ENCODE data around the gene NOVA2.

The NOVA2 gene

DNA sequence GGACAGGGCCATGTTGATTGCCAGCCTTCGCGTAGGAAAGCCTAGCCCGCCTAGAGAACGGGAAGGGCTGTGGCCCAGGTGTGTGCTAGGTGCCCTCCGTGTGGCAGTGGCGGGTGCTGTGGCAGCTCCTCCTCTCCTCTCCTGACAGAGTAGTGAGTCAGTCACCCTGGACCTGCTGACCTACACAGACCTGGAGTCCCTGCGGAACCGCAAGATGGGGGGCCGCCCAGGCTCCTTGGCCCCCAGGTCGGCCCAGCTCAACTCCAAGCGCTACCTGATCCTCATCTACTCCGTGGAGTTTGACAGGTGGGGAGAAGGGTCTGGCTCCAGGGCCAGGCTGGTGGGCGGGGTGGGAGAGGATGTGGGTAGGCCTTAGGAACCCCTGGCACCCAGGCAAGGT is 32.7 kb upstream of the NOVA2 start:
- no peak for ATAC-seq
- TF ChIP-seq OSR1 (CRISPR knock-in tag; IDR thresholded peaks at IDR 0.05) (no peak), ISL1 (CRISPR knock-in tag; IDR thresholded peaks at IDR 0.05) (no peak), ZC3H10 (CRISPR knock-in tag; IDR thresholded peaks at IDR 0.05) (no peak), POU6F1 (CRISPR knock-in tag; IDR thresholded peaks at IDR 0.05; ENCODE audit: borderline replicate concordance, low read depth) (no peak), SNAI2 (CRISPR knock-in tag; IDR thresholded peaks at IDR 0.05) (no peak), ZNF70 (CRISPR knock-in tag; IDR thresholded peaks at IDR 0.05) (no peak), BACH2 (CRISPR knock-in tag; IDR thresholded peaks at IDR 0.05; ENCODE audit: borderline replicate concordance) (no peak), TOX (CRISPR knock-in tag; IDR thresholded peaks at IDR 0.05; ENCODE audit: borderline replicate concordance) (no peak), ESRRG (CRISPR knock-in tag; IDR thresholded peaks at IDR 0.05) (no peak), ARNTL (CRISPR knock-in tag; IDR thresholded peaks at IDR 0.05; ENCODE audit: borderline replicate concordance, low read depth) (no peak)
- TF ChIP-seq, protein P1, sequence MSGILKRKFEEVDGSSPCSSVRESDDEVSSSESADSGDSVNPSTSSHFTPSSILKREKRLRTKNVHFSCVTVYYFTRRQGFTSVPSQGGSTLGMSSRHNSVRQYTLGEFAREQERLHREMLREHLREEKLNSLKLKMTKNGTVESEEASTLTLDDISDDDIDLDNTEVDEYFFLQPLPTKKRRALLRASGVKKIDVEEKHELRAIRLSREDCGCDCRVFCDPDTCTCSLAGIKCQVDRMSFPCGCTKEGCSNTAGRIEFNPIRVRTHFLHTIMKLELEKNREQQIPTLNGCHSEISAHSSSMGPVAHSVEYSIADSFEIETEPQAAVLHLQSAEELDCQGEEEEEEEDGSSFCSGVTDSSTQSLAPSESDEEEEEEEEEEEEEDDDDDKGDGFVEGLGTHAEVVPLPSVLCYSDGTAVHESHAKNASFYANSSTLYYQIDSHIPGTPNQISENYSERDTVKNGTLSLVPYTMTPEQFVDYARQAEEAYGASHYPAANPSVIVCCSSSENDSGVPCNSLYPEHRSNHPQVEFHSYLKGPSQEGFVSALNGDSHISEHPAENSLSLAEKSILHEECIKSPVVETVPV (CRISPR knock-in tag; IDR thresholded peaks at IDR 0.05) = no peak

- ATAC-seq = no peak
- TF ChIP-seq ISL1 (CRISPR knock-in tag; IDR thresholded peaks at IDR 0.05) (no peak), ZC3H10 (CRISPR knock-in tag; IDR thresholded peaks at IDR 0.05) (no peak), CSDC2 (CRISPR knock-in tag; IDR thresholded peaks at IDR 0.05) (no peak), ESRRG (CRISPR knock-in tag; IDR thresholded peaks at IDR 0.05) (no peak), ARNTL (CRISPR knock-in tag; IDR thresholded peaks at IDR 0.05; ENCODE audit: borderline replicate concordance, low read depth) (no peak), ZNF565 (CRISPR knock-in tag; conservative IDR thresholded peaks at IDR 0.05; ENCODE audit: low read depth) (no peak)
- TF ChIP-seq, protein P1 (CRISPR knock-in tag; IDR thresholded peaks at IDR 0.05) = no peak
These were observed 29.1 kb upstream of the NOVA2 start for GRCh38 chr19:46002678-46003275.

- ATAC-seq = peak; percentile 87
- TF ChIP-seq ZC3H10 (CRISPR knock-in tag; IDR thresholded peaks at IDR 0.05) (no peak), TCF4 (CRISPR knock-in tag; IDR thresholded peaks at IDR 0.05; ENCODE audit: borderline replicate concordance) (no peak), CSDC2 (CRISPR knock-in tag; IDR thresholded peaks at IDR 0.05) (no peak), ZFP30 (CRISPR knock-in tag; IDR thresholded peaks at IDR 0.05) (no peak), GLIS3 (CRISPR knock-in tag; IDR thresholded peaks at IDR 0.05) (no peak), ZNF70 (CRISPR knock-in tag; IDR thresholded peaks at IDR 0.05) (no peak)
- TF ChIP-seq, protein P2, sequence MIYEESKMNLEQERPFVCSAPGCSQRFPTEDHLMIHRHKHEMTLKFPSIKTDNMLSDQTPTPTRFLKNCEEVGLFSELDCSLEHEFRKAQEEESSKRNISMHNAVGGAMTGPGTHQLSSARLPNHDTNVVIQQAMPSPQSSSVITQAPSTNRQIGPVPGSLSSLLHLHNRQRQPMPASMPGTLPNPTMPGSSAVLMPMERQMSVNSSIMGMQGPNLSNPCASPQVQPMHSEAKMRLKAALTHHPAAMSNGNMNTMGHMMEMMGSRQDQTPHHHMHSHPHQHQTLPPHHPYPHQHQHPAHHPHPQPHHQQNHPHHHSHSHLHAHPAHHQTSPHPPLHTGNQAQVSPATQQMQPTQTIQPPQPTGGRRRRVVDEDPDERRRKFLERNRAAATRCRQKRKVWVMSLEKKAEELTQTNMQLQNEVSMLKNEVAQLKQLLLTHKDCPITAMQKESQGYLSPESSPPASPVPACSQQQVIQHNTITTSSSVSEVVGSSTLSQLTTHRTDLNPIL (CRISPR knock-in tag; IDR thresholded peaks at IDR 0.05; ENCODE audit: low read depth) = no peak
These were observed 27.0 kb upstream of the NOVA2 start for GRCh38 chr19:46000491-46001246.

DNA sequence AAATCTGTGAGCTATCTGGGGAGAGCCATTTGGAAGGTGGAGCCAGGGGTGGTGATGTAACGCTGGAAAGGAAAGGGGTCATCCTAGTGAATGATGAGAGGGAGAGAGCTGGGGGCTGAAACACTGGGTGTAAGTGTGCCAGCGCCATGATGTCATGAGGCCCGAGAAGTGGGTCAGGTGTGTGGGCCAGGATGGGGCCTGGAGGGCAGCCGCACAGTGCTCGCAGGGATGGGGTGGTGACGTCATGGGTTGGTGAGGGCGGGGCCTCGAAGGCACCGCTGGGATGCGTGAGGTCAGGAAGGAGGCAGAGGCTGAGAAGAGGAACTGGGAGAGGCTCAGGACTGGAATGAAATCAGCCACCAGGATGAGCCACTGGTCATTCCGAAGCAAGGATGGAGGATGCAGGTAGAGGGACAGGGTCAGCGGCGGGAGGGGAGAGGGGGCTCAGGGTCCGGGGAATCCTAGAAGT is 26.0 kb upstream of the NOVA2 start:
- ATAC-seq = peak; percentile 18; the same call in 2 of the 3 replicates
- TF ChIP-seq PATZ1 (CRISPR knock-in tag; IDR thresholded peaks at IDR 0.05; ENCODE audit: borderline replicate concordance) = no peak
- no peak for TF ChIP-seq TOX (CRISPR knock-in tag; IDR thresholded peaks at IDR 0.05; ENCODE audit: borderline replicate concordance)
- TF ChIP-seq, protein P2 (CRISPR knock-in tag; IDR thresholded peaks at IDR 0.05; ENCODE audit: low read depth) = peak; percentile 29; the same call in 1 of the 2 replicates
- TF ChIP-seq ZNF70 (CRISPR knock-in tag; IDR thresholded peaks at IDR 0.05) = peak; percentile 12; the same call in 1 of the 2 replicates
- TF ChIP-seq GLIS3 (CRISPR knock-in tag; IDR thresholded peaks at IDR 0.05) = no peak
- 0 out of 2 replicates have a peak, but pooled peaks have one; percentile 30 for TF ChIP-seq ZNF565 (CRISPR knock-in tag; conservative IDR thresholded peaks at IDR 0.05; ENCODE audit: low read depth)

Measured in SK-N-SH treated with all-trans-retinoic acid at 6 μM for 48 hours (cell line).